Activated T-helper 9 cell treated with anti-CD3 and anti-CD28 coated beads, Interleukin-2, amount 50 U/mL, for 16 hours (primary cell): ENCODE measurements around the gene ATRNL1.
"Not testable (repeated sequence)": the region's sequence is repeated elsewhere in the genome, so short reads cannot be mapped to it uniquely, and the experiment has no call there.

ENCODE experiments used
- DNase-seq: peaks from one replicate; pipeline ENCODE4 v3.0.0-alpha.2; 2020; ENCODE audit warnings: low read depth

Gene ATRNL1

GRCh38 chr10:115606741-115607140, 513.6 kb downstream of the ATRNL1 start:
- no peak for DNase-seq

DNA sequence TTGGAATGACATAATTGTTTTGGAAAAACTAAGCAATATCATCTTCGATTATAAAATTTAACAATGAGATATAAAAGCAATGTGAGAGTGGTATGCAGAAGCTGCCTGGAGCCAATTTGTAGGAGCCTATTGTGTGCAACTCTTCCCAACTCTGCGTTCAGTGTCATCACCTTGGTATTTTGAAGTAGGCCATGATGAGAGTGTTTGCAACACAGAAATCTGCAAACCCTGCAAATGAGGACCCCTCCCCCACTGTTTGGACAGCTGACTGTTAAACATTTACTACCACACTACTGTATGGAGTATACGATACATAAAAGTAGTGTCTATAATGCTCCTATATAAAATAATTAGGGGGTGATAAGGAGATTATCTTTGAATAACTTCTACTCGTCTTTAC, 531.3 kb downstream of the ATRNL1 start:
- DNase-seq = no peak

- DNase-seq = no peak
Measured at GRCh38 chr10:115628616-115629015, 535.5 kb downstream of the ATRNL1 start.

GRCh38 chr10:115638246-115638645, 545.1 kb downstream of the ATRNL1 start:
- DNase-seq = no peak

DNA sequence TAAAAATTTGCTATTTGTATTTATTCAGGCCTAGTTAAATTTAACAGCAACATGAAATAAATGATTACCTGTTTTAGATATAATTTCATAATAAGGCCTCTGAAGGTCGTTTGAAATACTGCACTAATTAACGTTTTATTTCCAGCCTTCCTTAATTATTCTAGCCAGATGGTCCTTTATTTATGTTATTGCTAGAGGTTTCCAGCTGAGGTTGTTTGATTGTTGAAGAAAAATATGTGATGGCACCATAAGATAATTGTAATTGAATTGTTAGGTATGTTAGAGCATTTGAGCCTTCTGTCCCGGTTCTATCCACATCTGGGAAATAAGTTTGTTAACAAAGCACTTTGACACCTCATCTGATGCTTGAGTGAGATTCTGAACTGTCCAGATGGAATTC, 556.1 kb downstream of the ATRNL1 start:
- no peak for DNase-seq

GRCh38 chr10:115653473-115653872, 560.3 kb downstream of the ATRNL1 start:
- DNase-seq = no peak

GRCh38 chr10:115654961-115655360, 561.8 kb downstream of the ATRNL1 start:
- DNase-seq = no peak

DNA sequence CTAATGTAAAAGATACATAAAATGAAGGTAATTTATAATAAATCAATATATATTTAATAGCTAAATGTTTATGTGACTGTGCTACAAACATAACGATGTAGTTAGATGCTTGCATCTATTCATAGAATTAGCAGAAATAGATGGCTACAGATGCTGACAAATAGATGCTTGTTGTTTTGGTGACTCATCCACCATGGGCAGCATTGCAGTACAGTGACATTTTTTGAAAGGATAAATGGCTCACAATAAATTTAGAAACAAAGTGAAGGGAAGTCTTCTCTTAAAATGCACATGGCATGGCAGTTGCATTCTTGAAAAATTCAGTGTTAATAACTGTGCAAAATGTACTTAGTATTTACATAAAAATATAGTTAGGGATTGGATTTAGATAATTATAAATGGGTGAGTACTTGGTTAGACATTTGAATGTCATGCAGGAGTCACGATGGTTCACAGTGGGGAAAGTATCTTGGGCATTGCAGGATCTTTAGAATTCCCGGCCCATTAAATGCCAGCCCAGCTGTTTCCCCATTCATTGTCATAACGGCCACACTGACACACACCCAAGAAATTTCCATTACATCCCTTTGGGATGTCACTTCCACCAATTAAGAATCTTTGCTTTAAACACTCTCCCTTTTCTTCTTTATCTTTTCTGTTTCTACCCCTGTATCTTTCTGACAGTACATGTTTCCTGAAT, 564.1 kb downstream of the ATRNL1 start:
- DNase-seq = no peak

DNA sequence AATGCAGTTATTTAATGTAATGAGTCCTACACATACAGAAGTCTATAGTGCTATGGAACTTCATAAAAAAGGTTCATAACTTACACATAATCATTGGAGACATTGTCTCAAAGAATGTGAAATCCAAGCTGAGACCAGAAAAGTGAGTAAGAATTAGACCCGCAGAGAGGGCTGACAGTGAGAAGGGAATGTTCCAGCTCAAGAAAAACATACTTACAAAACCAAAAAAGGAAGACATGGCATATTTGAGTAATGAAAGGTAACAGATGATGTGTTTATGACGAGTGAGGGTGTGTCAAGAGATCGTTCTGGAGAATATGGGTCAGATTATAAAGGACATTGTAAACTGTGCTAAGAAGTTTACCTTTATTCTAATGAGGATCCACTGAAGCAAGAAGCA, 566.5 kb downstream of the ATRNL1 start:
- no peak for DNase-seq

- DNase-seq = no peak
Measured at GRCh38 chr10:115660391-115660790, 567.2 kb downstream of the ATRNL1 start.

DNA sequence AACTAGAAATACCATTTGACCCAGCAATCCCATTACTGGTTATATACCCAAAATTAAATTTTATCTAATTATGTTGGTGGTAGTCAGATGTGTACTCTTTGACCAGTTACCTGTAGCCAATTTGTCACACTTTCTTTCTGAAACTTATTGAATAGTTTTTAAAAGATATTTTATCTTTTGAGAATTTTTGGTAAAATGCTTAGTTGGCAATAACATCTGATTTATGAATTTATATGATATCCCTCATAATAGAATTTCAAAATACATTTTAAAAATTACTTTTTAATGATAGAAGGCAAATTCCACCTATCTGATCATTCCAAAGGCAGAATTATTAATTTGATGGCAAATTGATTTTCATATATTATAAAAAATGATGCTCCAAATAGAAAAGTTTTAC, 569.3 kb downstream of the ATRNL1 start:
- DNase-seq = no peak

- DNase-seq = no peak
Measured at GRCh38 chr10:115665549-115665948, 572.4 kb downstream of the ATRNL1 start.

GRCh38 chr10:115674496-115674895, 581.3 kb downstream of the ATRNL1 start:
- DNase-seq = no peak

GRCh38 chr10:115696747-115697146, 603.6 kb downstream of the ATRNL1 start:
- no peak for DNase-seq

DNA sequence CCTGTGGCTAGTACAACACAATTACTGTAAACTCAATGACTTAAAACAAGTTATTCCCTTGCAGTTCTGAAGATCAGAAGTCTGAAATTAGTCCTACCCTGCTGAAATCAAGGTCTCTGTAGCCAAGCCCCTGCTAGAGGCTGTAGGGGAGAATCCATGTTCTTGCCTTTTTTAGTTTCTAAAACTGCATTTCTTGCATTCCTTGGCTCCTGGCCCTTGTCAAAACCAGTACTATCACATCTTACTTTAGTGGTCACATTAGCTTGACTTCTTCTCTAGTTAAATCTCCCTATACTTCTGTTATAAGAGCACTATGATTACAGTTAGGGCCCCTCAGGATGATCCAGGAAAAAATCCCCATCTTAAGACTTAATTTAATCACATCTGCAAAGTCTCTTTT, 612.9 kb downstream of the ATRNL1 start:
- DNase-seq = no peak

DNA sequence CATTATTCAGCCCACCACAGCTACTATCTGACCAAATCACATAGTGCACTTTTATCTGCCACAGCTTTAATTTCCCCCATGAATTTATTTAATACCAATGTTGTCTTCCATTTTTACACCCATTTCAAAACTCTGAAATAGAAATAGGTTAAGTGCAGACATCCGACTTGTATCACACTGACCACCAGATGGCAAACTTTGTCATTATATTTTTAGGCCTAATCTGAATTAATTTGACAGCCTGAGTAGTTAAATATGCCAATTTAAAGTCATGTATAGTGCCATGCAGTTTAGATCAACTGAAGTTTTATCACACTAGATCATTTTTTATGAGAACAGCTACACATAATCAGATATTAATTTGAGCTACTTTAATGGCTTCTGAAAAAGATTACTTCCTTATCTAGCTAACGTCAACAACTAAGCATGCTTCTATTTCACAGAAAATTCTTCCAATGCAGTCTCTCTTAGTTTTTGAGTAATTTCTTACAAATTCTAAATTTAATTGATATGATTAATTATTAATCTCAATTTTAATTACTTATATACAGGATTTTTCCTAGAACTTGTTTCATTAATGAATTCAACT, 613.4 kb downstream of the ATRNL1 start:
- DNase-seq = no peak

- DNase-seq = no peak
Measured at GRCh38 chr10:115710136-115710535, 617.0 kb downstream of the ATRNL1 start.

DNA sequence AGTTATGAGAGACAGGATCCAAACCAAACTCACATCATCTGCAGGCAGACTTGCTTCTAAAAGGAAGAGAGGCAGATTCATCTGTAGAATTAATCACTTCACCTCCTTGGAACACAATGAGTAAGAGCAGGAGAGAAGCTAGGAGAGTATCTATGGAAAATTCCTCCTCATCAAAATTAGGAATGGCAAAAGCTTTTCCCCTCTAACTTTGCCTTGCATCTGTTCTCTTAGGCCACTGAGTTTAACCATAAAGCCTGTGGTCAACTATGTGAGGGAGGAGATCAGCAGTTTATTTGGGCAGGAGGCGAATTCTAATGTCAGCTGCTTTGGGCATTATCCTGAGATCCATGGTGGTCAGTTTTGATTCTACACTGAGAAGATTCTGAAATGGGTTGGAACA, 618.1 kb downstream of the ATRNL1 start:
- no peak for DNase-seq

DNA sequence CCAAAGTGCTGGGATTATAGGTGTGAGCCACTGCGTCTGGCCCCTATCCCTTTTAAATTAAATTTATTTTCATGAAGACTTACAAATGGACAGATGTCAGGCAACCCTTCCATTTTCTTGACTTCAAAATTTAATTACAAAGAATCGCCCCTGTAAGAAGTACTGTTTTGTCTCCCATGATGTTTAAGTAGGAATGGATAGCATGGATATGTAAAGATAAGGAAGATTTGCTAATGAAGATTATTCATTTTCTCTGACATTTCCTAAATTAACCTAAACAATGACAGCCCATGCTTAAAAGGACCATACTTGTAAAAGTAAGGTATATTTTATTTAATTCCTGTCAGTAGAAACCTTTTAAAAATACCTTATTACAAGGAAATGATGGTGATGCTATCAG, 627.0 kb downstream of the ATRNL1 start:
- no peak for DNase-seq

GRCh38 chr10:115727129-115727528, 634.0 kb downstream of the ATRNL1 start:
- DNase-seq = no peak

GRCh38 chr10:115744089-115744488, 650.9 kb downstream of the ATRNL1 start:
- no peak for DNase-seq

DNA sequence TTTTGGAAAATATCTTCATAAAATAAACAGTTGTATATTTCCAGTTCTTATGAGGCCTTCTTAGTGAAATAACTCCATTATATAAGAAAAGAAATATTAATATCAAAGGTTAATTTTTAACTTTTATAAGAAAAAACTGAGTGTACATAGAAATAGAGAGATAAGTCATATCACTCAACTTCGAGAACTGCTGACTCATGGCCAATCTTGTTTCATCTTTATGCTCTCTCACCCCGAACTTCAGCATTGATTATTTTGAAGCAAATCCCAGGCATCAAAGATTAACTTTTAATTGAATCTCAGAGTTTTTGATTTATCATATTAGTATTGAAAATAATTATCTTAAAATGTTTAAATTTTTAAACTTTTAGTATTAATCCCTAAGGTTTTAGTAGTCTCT, 652.8 kb downstream of the ATRNL1 start:
- DNase-seq = no peak

DNA sequence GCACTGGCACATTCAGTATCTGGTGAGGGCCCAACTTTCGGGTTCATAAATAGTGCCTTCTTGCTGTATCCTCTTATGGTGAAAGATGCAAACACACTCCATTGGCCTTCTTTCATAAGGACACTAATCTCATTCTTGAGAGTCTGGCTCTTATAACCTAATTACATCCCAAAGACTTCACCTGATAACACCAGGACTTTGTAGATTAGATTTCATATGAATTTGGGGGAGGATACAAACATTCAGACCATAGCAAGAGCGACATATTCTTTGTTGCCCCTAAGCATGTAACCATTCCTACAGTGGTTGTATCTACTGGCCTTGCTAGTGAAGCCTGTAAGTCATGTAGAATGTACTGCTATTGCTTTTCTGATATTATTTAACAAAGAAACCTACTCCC, 654.6 kb downstream of the ATRNL1 start:
- DNase-seq = no peak

- DNase-seq = not testable (repeated sequence)
Measured at GRCh38 chr10:115758488-115758887, 665.3 kb downstream of the ATRNL1 start.
